SJCRH30 (cell line): ENCODE measurements around the gene PRAMEF10. TPM values are rescaled to one million over a fixed set of nuclear protein-coding genes. Genes with fewer than 3 reads are reported as not detected.

Experiments
- total RNA-seq: library from RNA; depleted of rRNA; stranded (reverse); fragments of >200 nt; shearing (Covaris generic); gene quantifications from 2 replicates; pipeline ENCODE4 v1.2.3, GENCODE V29; 2014; rRNA removed

The PRAMEF10 gene
- total RNA-seq, 1 experiment from 2014 or later = not detected

Other genes starting within 250 kb of the PRAMEF10 start
- gene AADACL3, start 182.2 kb downstream of the PRAMEF10 start, total RNA-seq = not detected in 2 replicates
- not detected in 2 replicates for gene CFAP107, start 152.1 kb downstream of the PRAMEF10 start, total RNA-seq
- gene PRAMEF12, start 124.5 kb downstream of the PRAMEF10 start, total RNA-seq = not detected in 2 replicates
- gene PRAMEF1, start 106.9 kb downstream of the PRAMEF10 start, total RNA-seq = 0.08 TPM in 1 of 2 replicates, not detected in the other
- gene PRAMEF11, start 66.9 kb downstream of the PRAMEF10 start, total RNA-seq = not detected in 2 replicates
- gene HNRNPCL1, start 49.5 kb downstream of the PRAMEF10 start, total RNA-seq = not detected in 2 replicates
- not detected in 2 replicates for gene PRAMEF2, start 41.2 kb downstream of the PRAMEF10 start, total RNA-seq
- not detected in 2 replicates for gene PRAMEF4, start 12.1 kb downstream of the PRAMEF10 start, total RNA-seq
- gene PRAMEF7, start 18.3 kb upstream of the PRAMEF10 start, total RNA-seq = not detected in 2 replicates
- not detected in 2 replicates for gene PRAMEF6, start 49.3 kb upstream of the PRAMEF10 start, total RNA-seq
- gene PRAMEF27, start 158.3 kb upstream of the PRAMEF10 start, total RNA-seq = not detected in 2 replicates
- not detected in 2 replicates for gene HNRNPCL3, start 162.5 kb upstream of the PRAMEF10 start, total RNA-seq
- gene PRAMEF25, start 172.5 kb upstream of the PRAMEF10 start, total RNA-seq = not detected in 2 replicates
- gene HNRNPCL2, start 218.6 kb upstream of the PRAMEF10 start, total RNA-seq = not detected in 2 replicates